Stimulated activated naive CD8-positive, alpha-beta T cell treated with anti-CD3 and anti-CD28 coated beads, Interleukin-15, Interleukin-2, amounts not matched to agents 100 U/mL and 50 U/mL, for 24 hours (primary cell): ENCODE results near the gene KIF13A.
"Not testable (repeated sequence)": the region's sequence is repeated elsewhere in the genome, so short reads cannot be mapped to it uniquely, and the experiment has no call there.

Experiments
- ATAC-seq: fragments of 150-1000 bp; cut with Tn5 transposase; one replicate; pipeline ENCODE4 v1.10.0; 2021
- DNase-seq: peaks from one replicate; pipeline ENCODE4 v3.0.0; 2021

The KIF13A gene

GRCh38 chr6:17932330-17932852 is 55.0 kb downstream of the KIF13A start:
- no peak for DNase-seq

GRCh38 chr6:17931227-17931626 is 56.2 kb downstream of the KIF13A start:
- no peak for ATAC-seq
- DNase-seq: no peak

More at GRCh38 chr6:17932330-17932852, 55.0 kb downstream of the KIF13A start:
- ATAC-seq: no peak

- ATAC-seq (no peak), DNase-seq (no peak)
Observed at GRCh38 chr6:17930321-17930993, 57.0 kb downstream of the KIF13A start.

- no peak for ATAC-seq
- DNase-seq: no peak
Observed at GRCh38 chr6:17928514-17929430, 58.7 kb downstream of the KIF13A start.

GRCh38 chr6:17927705-17928104 is 59.7 kb downstream of the KIF13A start:
- DNase-seq: no peak
- no peak for ATAC-seq

GRCh38 chr6:17923401-17923863 is 64.0 kb downstream of the KIF13A start:
- no peak for ATAC-seq

GRCh38 chr6:17921454-17921853 is 66.0 kb downstream of the KIF13A start:
- ATAC-seq (no peak), DNase-seq (no peak)

More at GRCh38 chr6:17923401-17923863, 64.0 kb downstream of the KIF13A start:
- DNase-seq: no peak

GRCh38 chr6:17919496-17919895 is 67.9 kb downstream of the KIF13A start:
- DNase-seq (no peak), ATAC-seq (no peak)

GRCh38 chr6:17917837-17918763 is 69.3 kb downstream of the KIF13A start:
- no peak for ATAC-seq
- no peak for DNase-seq

GRCh38 chr6:17914651-17915050 is 72.8 kb downstream of the KIF13A start:
- no peak for DNase-seq
- ATAC-seq: no peak

- ATAC-seq: no peak
- no peak for DNase-seq
Observed at GRCh38 chr6:17912521-17912920, 74.9 kb downstream of the KIF13A start.

GRCh38 chr6:17911656-17912055 is 75.8 kb downstream of the KIF13A start:
- not testable (repeated sequence) for ATAC-seq, DNase-seq

- ATAC-seq: no peak
Observed at GRCh38 chr6:17910189-17910588, 77.2 kb downstream of the KIF13A start.

GRCh38 chr6:17908831-17909230 is 78.6 kb downstream of the KIF13A start:
- ATAC-seq: no peak
- DNase-seq: no peak

More at GRCh38 chr6:17910189-17910588, 77.2 kb downstream of the KIF13A start:
- DNase-seq: no peak

- ATAC-seq (peak; percentile 65), DNase-seq (peak; percentile 6)
Observed at GRCh38 chr6:17907406-17908229, 79.8 kb downstream of the KIF13A start.

GRCh38 chr6:17905611-17906592 is 81.5 kb downstream of the KIF13A start:
- DNase-seq (no peak), ATAC-seq (no peak)

GRCh38 chr6:17904491-17905120 is 82.8 kb downstream of the KIF13A start:
- DNase-seq: no peak
- ATAC-seq: no peak

GRCh38 chr6:17902974-17903373 is 84.5 kb downstream of the KIF13A start:
- ATAC-seq: no peak
- no peak for DNase-seq

GRCh38 chr6:17901493-17901892 is 85.9 kb downstream of the KIF13A start:
- no peak for ATAC-seq

More at GRCh38 chr6:17901493-17901892, 85.9 kb downstream of the KIF13A start:
- DNase-seq: no peak
